ENCODE results near the gene KCNG2.

DNA sequence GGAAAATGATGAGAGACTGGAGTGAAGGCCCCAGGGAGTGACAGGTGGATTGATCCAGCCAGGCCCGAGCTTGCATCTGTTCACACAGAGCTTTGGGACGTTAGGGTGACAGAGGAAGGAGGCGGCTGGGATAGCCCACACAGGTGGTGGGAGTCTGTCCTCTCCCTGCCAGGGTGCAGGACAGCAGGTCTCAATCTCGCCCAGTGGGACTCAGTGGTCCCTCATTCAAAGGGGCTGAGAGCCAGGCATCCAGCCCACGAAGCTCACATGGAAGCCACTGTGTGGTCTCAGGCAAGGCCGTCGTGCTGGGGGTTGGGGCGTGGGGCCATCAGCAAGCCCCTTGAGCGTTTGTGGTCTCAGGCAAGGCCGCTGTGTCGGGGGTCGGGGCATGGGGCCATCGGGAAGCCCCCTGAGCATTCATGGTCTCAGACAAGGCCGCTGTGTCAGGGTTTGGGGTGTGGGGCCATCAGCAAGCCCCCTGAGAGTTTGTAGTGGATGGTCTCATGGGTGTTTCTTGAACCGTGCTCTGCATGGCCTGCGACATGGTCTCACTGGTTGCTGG lies 8.3 kb downstream of the KCNG2 start:
- TF ChIP-seq, protein P1, sequence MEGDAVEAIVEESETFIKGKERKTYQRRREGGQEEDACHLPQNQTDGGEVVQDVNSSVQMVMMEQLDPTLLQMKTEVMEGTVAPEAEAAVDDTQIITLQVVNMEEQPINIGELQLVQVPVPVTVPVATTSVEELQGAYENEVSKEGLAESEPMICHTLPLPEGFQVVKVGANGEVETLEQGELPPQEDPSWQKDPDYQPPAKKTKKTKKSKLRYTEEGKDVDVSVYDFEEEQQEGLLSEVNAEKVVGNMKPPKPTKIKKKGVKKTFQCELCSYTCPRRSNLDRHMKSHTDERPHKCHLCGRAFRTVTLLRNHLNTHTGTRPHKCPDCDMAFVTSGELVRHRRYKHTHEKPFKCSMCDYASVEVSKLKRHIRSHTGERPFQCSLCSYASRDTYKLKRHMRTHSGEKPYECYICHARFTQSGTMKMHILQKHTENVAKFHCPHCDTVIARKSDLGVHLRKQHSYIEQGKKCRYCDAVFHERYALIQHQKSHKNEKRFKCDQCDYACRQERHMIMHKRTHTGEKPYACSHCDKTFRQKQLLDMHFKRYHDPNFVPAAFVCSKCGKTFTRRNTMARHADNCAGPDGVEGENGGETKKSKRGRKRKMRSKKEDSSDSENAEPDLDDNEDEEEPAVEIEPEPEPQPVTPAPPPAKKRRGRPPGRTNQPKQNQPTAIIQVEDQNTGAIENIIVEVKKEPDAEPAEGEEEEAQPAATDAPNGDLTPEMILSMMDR (IDR thresholded peaks at IDR 0.05): no peak
- TF ChIP-seq FOXJ3 (CRISPR knock-in tag; IDR thresholded peaks at IDR 0.05) (no peak), ELF1 (IDR thresholded peaks at IDR 0.05) (no peak)

Measured in SK-N-SH (cell line).